Adrenal gland (tissue), 5 donors: Measurements from ENCODE around the gene ALOX5.

ENCODE experiments used
- POLR2A ChIP-seq, 2 donors: fragments of 450-650 bp; IDR thresholded peaks; one replicate each; pipeline ENCODE4 v1.6.1; 2017; ENCODE audit warnings: antibody characterized with exemption in 2 of 2, mild to moderate bottlenecking in 2 of 2, moderate library complexity in 1 of 2
- TF ChIP-seq, protein P1 (sequence below), 6 experiments: fragments of 450-650 bp in 4 of 6; fragments of 200-600 bp in 2 of 6; sonication (generic) in 1 of 6; IDR thresholded peaks; 1 replicate in 5 of 6; 2 replicates in 1 of 6; pipeline versions ENCODE4 v1.5.1 to v1.8.0; 2016 to 2021; ENCODE audit warnings: antibody characterized with exemption in 6 of 6, mild to moderate bottlenecking in 2 of 6, moderate library complexity in 1 of 6
- donor health status: DM: no; HTN: no; CAD: no.

- TF ChIP-seq, protein P1, sequence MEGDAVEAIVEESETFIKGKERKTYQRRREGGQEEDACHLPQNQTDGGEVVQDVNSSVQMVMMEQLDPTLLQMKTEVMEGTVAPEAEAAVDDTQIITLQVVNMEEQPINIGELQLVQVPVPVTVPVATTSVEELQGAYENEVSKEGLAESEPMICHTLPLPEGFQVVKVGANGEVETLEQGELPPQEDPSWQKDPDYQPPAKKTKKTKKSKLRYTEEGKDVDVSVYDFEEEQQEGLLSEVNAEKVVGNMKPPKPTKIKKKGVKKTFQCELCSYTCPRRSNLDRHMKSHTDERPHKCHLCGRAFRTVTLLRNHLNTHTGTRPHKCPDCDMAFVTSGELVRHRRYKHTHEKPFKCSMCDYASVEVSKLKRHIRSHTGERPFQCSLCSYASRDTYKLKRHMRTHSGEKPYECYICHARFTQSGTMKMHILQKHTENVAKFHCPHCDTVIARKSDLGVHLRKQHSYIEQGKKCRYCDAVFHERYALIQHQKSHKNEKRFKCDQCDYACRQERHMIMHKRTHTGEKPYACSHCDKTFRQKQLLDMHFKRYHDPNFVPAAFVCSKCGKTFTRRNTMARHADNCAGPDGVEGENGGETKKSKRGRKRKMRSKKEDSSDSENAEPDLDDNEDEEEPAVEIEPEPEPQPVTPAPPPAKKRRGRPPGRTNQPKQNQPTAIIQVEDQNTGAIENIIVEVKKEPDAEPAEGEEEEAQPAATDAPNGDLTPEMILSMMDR (IDR thresholded peaks at IDR 0.05) = no peak
- no peak for TF ChIP-seq POLR2A (IDR thresholded peaks at IDR 0.05)
Observed at GRCh38 chr10:45372251-45372951, 1.6 kb upstream of the ALOX5 start.
